Endometrium (tissue), 2 donors: ENCODE data around the gene MRLN.
"Not testable (repeated sequence)": the region's sequence is repeated elsewhere in the genome, so short reads cannot be mapped to it uniquely, and the experiment has no call there.

Source experiments
- FAIRE-seq: peaks from 2 replicates; lab custom pipeline; 2012; peaks lifted over from hg19 to GRCh38; lab: Jason Lieb, UNC
- donor health status: control.
- donor health status: control.

Gene MRLN

DNA sequence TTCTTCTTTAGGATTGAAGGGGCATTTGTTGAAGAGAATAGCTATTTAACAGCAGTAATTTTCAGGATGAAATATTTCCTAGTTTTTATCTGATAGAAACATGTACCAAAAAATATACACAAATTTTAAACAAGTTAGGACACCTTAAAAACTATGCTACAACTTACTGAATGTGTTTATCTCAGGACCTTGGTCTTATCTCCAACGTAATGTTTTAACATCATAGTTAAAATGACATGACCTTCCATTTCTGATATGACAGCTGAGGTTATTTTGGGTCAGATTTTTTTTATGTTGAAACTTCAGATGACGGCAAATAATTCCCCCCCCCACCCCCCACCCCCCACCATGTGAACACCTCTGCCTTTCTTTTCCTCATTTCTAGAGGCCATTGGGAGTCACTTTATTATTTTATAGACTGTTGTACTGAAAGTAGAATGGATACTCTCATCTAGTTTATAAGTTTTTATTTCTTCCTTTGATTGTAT is 8.0 kb downstream of the MRLN start:
- FAIRE-seq: no peak

- not testable (repeated sequence) for FAIRE-seq
Observed at GRCh38 chr10:59744762-59745161, 8.5 kb downstream of the MRLN start.

DNA sequence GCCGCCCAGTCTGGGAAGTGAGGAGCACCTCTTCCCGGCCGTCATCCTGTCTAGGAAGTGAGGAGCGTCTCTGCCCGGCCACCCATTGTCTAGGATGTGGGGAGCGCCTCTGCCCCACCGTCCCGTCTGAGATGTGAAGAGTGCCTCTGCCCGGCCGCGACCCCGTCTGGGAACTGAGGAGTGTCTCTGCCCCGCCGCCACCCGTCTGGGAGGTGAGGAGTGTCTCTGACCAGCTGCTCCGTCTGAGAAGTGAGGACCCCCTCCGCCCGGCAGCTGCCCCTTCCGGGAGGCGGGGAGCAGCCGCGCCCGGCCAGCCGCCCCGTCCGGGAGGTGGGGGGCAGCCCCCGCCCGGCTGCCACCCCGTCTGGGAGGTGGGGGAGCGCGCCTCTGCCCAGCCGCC is 9.1 kb downstream of the MRLN start:
- FAIRE-seq: not testable (repeated sequence)

GRCh38 chr10:59741583-59741982 is 11.7 kb downstream of the MRLN start:
- FAIRE-seq: no peak

GRCh38 chr10:59741048-59741447 is 12.2 kb downstream of the MRLN start:
- FAIRE-seq: no peak

- FAIRE-seq: no peak
Observed at GRCh38 chr10:59736749-59737148, 16.5 kb downstream of the MRLN start.

DNA sequence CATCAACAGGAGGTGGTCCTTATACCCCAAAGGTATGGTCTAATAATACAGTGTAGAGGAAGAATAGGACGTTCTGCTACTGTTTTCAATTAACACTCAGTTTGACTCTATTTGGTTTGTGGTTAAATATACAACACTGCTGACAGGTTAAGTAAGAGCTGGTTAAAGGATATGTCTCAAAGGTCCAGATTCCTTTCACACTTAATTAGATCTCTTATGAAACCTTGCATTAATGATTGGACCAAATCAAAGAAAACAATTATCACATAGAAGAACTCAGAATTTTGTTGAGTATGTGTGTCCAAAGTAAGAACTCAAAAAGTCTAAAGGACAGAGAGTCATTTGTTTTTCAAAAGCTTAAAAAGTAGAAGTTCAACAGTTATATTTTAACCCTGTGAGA is 18.0 kb downstream of the MRLN start:
- no peak for FAIRE-seq

DNA sequence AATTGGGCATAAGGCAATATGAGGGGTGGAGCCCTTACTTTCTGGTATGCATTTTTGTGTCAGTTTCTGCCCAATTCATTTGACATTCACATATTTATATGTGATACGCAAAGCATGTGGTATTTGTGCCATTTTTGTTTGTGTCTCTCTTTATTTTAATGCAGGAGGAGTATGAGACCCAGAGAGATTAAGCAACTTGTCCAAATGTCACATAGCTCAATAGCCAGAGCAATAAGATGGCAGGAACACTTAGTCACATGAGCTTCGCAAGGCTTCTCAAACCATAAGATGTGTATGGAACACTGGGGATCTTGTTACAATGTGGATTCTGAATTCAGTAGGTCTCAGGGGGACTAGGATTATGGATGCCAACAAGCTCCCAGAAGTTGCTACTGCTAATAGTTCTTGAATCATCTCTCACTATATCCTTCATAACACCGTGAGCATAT is 19.2 kb downstream of the MRLN start:
- no peak for FAIRE-seq

- FAIRE-seq: not testable (repeated sequence)
Observed at GRCh38 chr10:59733321-59734013, 19.8 kb downstream of the MRLN start.

DNA sequence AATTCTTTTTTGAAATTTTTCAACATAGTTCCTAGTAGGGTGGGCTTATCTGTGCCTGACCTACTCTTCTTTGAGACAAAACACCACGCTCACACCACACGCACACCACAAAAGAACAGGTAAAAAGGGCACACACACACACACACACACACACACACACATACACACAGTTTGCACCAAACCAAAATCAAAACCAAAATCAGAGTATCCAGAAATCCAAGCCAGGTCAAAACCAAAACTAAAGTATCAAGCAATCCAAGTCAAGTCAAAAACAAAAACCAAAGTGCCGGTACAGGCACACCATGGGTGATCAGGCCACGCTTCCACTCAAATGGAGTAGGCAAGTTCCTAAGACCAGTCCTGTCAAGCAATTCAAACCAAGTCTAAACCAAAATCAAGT is 20.4 kb downstream of the MRLN start:
- FAIRE-seq: not testable (repeated sequence)

GRCh38 chr10:59729167-59729566 is 24.1 kb downstream of the MRLN start:
- FAIRE-seq: not testable (repeated sequence)

DNA sequence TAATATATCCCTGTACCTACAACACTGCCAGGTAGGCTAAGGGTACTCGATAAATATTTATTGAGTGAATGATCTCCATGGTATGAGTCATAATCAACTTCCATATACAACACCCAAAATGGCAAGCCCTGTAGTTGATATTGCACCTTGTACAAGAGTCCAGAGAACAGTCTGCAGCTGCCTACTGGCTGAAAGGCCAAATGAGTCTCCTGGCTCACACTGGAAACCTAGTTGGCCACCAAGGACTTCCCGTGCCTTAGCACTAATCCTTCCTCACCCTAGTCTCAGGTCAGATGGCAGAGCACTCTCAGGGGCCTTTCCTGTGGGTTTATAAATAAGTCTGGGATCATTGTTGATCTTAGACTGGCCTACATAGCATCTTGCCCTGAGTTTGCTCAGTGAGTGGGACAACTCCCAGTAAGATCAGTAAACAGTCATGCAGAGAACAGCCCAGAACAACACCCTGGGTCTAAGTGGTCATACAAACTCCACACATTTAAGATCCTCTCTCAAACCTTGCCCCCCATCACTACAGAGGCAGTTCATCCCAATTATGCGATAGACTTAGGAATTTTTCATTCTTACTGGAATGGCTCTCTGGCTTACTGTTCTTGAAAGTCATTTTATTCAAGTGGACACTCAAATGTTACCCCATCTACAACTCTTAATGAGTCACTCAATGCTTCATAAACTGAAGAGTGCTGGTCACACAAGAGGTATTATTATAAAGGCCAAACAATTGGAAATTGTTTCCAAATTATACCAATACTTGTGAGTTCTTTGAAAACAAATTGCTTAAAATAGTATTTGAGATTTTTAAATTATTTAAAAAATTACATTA is 28.9 kb downstream of the MRLN start:
- FAIRE-seq: no peak

DNA sequence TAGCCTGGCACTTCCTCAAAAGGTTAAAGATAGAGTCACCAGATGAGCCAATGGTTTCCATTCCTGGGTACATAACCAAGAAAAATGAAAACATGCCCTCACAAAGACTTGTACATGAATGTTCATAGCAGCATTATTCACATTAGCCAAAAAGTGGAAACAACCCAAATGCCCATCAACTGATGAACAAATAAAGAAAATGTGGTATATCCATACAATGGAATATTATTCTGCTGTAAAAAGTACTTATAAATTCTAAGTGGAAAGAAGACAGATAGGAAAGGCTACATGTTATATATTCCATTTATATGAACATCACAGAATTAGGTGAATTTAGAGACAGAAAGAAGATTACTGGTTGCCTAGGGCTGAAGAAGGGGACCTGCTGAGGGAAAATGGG is 32.9 kb downstream of the MRLN start:
- no peak for FAIRE-seq

- no peak for FAIRE-seq
Observed at GRCh38 chr10:59719374-59719773, 33.9 kb downstream of the MRLN start.

- no peak for FAIRE-seq
Observed at GRCh38 chr10:59718257-59718656, 35.0 kb downstream of the MRLN start.

DNA sequence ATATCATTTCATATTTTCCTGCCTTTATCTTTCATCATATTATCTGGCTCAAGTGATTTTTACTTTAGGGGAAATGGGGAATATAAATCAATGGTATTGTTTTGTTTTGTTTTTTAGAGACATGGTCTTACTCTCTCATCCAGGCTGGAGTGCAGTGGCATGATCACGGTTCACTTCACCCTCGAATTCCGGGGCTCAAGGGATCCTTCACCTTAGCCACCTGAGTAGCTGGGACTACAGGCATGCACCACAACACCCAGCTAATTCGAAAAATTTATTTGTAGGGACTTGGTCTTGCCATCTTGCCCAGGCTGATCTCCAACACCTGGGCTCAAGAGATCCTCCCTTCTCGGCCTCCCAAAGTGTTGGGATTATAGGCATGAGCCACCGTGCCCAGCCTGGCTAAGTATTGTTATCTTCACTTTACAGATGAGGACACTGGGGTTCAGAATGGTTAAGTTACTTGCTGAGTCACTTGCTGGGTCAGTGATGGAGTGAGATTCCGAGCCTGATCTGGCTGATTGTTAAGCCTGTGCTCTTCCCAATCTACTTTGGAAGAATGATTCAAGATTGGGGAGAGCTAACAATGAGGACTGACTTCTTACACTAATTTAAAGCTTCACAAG is 39.9 kb downstream of the MRLN start:
- FAIRE-seq: no peak

GRCh38 chr10:59711871-59712494 is 41.3 kb downstream of the MRLN start:
- FAIRE-seq: no peak

DNA sequence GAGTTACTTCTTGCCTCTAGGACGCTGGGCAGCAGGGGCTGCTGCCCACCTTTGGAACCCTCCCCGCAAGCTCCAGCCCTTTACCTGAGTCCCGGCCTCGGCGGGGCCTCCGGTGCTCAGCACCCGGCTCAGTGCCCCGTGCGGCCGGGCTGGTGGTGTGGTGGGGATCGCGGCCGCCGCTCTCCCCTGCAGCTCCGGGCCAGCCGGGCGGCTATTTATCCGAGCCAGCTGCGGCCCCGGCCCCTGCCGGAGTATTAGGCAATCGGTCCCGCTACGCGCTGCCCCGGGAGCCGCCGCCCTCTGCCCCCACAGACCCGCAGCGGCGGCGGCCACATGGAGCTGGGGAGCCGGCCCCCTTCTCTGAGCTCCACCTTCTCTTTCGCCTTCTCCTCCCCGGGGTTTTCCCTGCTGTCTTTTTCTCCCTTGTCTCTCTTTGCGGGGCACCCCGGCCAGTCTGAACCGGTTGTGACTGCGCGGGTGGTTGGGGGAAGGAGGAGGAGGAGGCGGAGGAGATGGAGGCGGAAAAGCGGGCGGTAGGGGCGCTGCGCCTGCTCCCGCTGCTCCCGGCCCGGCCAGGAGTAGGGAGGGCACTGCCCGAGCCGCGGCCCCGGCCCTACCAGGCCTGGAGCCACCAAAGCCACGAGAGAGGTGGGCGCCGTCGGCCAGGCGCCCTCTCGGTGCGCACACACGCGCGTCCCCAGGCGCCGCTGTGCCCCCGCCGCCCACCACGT is 43.7 kb downstream of the MRLN start, which contains the start of gene SLC16A9:
SLC16A9 (minus strand) TSS at position 456 of the 731 bp plus-strand sequence. CDS start 25,559 bp downstream, outside the sequence.
- FAIRE-seq: no peak

GRCh38 chr10:59708816-59709394 is 44.4 kb downstream of the MRLN start:
- no peak for FAIRE-seq

GRCh38 chr10:59706851-59707797 is 46.1 kb downstream of the MRLN start:
- no peak for FAIRE-seq
